Measurements from ENCODE around the gene LRRC9. TPM values are rescaled to one million over a fixed set of nuclear protein-coding genes. Genes with fewer than 3 reads are reported as not detected.

Gene LRRC9
- total and polyA plus RNA-seq, 2 of the 13 experiments (the other 11 are each of a cell fraction or from before 2014, with no cell fraction given): 0.08 to 0.18 TPM

DNA sequence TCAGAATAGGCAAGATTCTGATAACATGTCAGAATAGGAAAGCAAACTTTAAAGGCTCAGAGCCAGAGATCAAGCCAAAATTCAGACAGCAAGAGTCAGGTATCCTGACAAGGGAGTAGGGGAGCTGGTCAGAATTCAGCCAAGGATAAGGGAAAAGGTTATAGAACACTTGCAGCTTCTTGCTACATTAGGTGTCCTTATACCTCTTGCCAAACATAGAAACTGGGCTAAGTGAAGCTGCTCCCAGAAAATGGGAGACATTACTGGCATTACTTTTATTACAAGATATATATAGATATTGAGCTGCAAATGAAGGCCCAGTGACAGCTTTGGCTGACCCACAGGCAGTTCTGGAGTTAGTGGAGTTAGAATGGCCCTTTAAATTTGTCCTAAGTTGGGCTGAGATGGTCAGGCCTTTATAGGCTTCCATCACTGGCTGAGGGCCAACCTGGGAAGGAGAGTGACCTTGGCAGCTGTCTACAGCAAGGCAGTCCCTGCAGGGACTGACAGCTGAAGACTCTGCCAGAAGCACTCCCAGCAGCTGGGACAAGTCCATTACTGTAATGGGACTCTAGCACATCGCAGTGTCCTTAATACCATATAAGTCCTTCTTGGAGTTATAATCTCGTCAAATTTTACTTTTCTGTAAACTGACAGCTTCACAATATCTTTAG is 83.0 kb downstream of the LRRC9 start (continued):
- TF ChIP-seq, protein P1, sequence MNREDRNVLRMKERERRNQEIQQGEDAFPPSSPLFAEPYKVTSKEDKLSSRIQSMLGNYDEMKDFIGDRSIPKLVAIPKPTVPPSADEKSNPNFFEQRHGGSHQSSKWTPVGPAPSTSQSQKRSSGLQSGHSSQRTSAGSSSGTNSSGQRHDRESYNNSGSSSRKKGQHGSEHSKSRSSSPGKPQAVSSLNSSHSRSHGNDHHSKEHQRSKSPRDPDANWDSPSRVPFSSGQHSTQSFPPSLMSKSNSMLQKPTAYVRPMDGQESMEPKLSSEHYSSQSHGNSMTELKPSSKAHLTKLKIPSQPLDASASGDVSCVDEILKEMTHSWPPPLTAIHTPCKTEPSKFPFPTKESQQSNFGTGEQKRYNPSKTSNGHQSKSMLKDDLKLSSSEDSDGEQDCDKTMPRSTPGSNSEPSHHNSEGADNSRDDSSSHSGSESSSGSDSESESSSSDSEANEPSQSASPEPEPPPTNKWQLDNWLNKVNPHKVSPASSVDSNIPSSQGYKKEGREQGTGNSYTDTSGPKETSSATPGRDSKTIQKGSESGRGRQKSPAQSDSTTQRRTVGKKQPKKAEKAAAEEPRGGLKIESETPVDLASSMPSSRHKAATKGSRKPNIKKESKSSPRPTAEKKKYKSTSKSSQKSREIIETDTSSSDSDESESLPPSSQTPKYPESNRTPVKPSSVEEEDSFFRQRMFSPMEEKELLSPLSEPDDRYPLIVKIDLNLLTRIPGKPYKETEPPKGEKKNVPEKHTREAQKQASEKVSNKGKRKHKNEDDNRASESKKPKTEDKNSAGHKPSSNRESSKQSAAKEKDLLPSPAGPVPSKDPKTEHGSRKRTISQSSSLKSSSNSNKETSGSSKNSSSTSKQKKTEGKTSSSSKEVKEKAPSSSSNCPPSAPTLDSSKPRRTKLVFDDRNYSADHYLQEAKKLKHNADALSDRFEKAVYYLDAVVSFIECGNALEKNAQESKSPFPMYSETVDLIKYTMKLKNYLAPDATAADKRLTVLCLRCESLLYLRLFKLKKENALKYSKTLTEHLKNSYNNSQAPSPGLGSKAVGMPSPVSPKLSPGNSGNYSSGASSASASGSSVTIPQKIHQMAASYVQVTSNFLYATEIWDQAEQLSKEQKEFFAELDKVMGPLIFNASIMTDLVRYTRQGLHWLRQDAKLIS (CRISPR knock-in tag; IDR thresholded peaks at IDR 0.05): no peak
- no peak for TF ChIP-seq ZKSCAN8 (CRISPR knock-in tag; IDR thresholded peaks at IDR 0.05; ENCODE audit: borderline replicate concordance)
- TF ChIP-seq, protein P2, sequence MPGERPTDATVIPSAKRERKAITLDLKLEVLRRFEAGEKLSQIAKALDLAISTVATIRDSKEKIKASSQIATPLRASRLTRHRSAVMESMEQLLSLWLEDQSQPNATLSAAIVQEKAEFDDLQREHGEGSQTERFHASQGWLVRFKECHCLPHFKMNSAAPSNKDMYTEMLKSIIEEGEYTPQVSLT (CRISPR knock-in tag; IDR thresholded peaks at IDR 0.05; ENCODE audit: borderline replicate concordance, low read depth): no peak
- TF ChIP-seq ZNF235 (CRISPR knock-in tag; IDR thresholded peaks at IDR 0.05; ENCODE audit: borderline replicate concordance): no peak
- no peak for TF ChIP-seq TCF7L2 (IDR thresholded peaks at IDR 0.05; ENCODE audit: low read depth, low read length)
- TF ChIP-seq, protein P3, sequence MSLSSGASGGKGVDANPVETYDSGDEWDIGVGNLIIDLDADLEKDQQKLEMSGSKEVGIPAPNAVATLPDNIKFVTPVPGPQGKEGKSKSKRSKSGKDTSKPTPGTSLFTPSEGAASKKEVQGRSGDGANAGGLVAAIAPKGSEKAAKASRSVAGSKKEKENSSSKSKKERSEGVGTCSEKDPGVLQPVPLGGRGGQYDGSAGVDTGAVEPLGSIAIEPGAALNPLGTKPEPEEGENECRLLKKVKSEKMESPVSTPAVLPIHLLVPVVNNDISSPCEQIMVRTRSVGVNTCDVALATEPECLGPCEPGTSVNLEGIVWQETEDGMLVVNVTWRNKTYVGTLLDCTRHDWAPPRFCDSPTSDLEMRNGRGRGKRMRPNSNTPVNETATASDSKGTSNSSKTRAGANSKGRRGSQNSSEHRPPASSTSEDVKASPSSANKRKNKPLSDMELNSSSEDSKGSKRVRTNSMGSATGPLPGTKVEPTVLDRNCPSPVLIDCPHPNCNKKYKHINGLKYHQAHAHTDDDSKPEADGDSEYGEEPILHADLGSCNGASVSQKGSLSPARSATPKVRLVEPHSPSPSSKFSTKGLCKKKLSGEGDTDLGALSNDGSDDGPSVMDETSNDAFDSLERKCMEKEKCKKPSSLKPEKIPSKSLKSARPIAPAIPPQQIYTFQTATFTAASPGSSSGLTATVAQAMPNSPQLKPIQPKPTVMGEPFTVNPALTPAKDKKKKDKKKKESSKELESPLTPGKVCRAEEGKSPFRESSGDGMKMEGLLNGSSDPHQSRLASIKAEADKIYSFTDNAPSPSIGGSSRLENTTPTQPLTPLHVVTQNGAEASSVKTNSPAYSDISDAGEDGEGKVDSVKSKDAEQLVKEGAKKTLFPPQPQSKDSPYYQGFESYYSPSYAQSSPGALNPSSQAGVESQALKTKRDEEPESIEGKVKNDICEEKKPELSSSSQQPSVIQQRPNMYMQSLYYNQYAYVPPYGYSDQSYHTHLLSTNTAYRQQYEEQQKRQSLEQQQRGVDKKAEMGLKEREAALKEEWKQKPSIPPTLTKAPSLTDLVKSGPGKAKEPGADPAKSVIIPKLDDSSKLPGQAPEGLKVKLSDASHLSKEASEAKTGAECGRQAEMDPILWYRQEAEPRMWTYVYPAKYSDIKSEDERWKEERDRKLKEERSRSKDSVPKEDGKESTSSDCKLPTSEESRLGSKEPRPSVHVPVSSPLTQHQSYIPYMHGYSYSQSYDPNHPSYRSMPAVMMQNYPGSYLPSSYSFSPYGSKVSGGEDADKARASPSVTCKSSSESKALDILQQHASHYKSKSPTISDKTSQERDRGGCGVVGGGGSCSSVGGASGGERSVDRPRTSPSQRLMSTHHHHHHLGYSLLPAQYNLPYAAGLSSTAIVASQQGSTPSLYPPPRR (CRISPR knock-in tag; IDR thresholded peaks at IDR 0.05; ENCODE audit: borderline replicate concordance): no peak
- no peak for TF ChIP-seq ZKSCAN5 (CRISPR knock-in tag; IDR thresholded peaks at IDR 0.05)
- TF ChIP-seq, protein P4, sequence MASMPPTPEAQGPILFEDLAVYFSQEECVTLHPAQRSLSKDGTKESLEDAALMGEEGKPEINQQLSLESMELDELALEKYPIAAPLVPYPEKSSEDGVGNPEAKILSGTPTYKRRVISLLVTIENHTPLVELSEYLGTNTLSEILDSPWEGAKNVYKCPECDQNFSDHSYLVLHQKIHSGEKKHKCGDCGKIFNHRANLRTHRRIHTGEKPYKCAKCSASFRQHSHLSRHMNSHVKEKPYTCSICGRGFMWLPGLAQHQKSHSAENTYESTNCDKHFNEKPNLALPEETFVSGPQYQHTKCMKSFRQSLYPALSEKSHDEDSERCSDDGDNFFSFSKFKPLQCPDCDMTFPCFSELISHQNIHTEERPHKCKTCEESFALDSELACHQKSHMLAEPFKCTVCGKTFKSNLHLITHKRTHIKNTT (CRISPR knock-in tag; IDR thresholded peaks at IDR 0.05): no peak
- TF ChIP-seq GATA4 (IDR thresholded peaks at IDR 0.05; ENCODE audit: borderline replicate concordance, low read depth): no peak
- no peak for TF ChIP-seq MBNL3 (CRISPR knock-in tag; conservative IDR thresholded peaks at IDR 0.05)

Measured in HepG2 (cell line).